Measurements from ENCODE around the gene OIP5.

DNA sequence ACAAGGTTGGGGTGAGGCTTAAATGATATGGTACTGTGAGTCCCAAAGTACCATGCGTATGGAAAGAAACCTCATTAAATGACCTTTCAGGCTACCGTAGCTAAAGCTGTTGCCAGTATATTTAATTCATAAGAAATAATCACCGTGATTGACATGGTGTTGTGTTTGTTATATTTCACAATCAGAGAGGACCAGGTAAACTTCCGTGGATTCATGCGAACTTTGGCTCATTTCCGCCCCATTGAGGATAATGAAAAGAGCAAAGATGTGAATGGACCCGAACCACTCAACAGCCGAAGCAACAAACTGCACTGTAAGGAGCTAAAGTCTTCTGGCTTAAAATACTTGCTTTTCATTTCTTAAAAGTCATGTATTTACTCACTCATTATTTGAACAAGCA, 69.8 kb downstream of the OIP5 start:
- TF ChIP-seq CTCF (conservative IDR thresholded peaks at IDR 0.05): no peak
- TF ChIP-seq ZFX (IDR thresholded peaks at IDR 0.05): no peak

Measured in C4-2B (cell line).